HG02623 (cell line): ENCODE measurements around the gene MAGEB17.
"Not testable (repeated sequence)": the region's sequence is repeated elsewhere in the genome, so short reads cannot be mapped to it uniquely, and the experiment has no call there.

Experiments
- ATAC-seq: cut with Tn5 transposase; IDR thresholded peaks from one replicate; pipeline ENCODE4 v1.9.1; 2021; ENCODE audit warnings: moderate library complexity; ENCODE audit not compliant: unreplicated experiment

The MAGEB17 gene

GRCh38 chrX:16167181-16167580 is at the start of gene MAGEB17:
Gene MAGEB17 (plus strand): TSS chrX:16167481. CDS start chrX:16170383, 2,902 bp downstream.
- ATAC-seq, result no peak

- ATAC-seq, result peak; percentile 88
These were observed 47.7 kb upstream of the MAGEB17 start for GRCh38 chrX:16119353-16120220.

- ATAC-seq, result no peak
These were observed 46.9 kb upstream of the MAGEB17 start for GRCh38 chrX:16120431-16120830.

GRCh38 chrX:16123222-16123786 is 44.0 kb upstream of the MAGEB17 start, which contains the start of gene GRPR:
Gene GRPR (plus strand): TSS chrX:16123565. CDS start chrX:16123954, 389 bp downstream.
- ATAC-seq, result peak; percentile 53

- ATAC-seq, result no peak
These were observed 43.1 kb upstream of the MAGEB17 start for GRCh38 chrX:16124201-16124600.

- no peak for ATAC-seq
These were observed 41.6 kb upstream of the MAGEB17 start for GRCh38 chrX:16125520-16126149.

- ATAC-seq, result no peak
These were observed 36.6 kb upstream of the MAGEB17 start for GRCh38 chrX:16130707-16131106.

- ATAC-seq, result no peak
These were observed 32.3 kb upstream of the MAGEB17 start for GRCh38 chrX:16134936-16135335.

GRCh38 chrX:16136080-16136479 is 31.2 kb upstream of the MAGEB17 start:
- no peak for ATAC-seq

- peak; percentile 82 for ATAC-seq
These were observed 29.7 kb upstream of the MAGEB17 start for GRCh38 chrX:16137416-16138107.

- ATAC-seq, result peak; percentile 35
These were observed 29.2 kb upstream of the MAGEB17 start for GRCh38 chrX:16138108-16138427.

GRCh38 chrX:16140448-16140847 is 26.8 kb upstream of the MAGEB17 start:
- no peak for ATAC-seq

GRCh38 chrX:16140983-16141382 is 26.3 kb upstream of the MAGEB17 start:
- no peak for ATAC-seq

GRCh38 chrX:16141422-16142245 is 25.6 kb upstream of the MAGEB17 start:
- no peak for ATAC-seq

- no peak for ATAC-seq
These were observed 25.1 kb upstream of the MAGEB17 start for GRCh38 chrX:16142246-16142558.

GRCh38 chrX:16143968-16144367 is 23.3 kb upstream of the MAGEB17 start:
- ATAC-seq, result no peak

- ATAC-seq, result no peak
These were observed 22.9 kb upstream of the MAGEB17 start for GRCh38 chrX:16144420-16144819.

GRCh38 chrX:16145093-16145492 is 22.2 kb upstream of the MAGEB17 start:
- not testable (repeated sequence) for ATAC-seq

GRCh38 chrX:16145656-16146055 is 21.6 kb upstream of the MAGEB17 start:
- no peak for ATAC-seq

GRCh38 chrX:16148896-16149295 is 18.4 kb upstream of the MAGEB17 start:
- ATAC-seq, result no peak
